Measurements from ENCODE around the gene RRP36.

GRCh38 chr6:43016176-43016942, 5.1 kb upstream of the RRP36 start:
- TF ChIP-seq POLR2AphosphoS5 (IDR thresholded peaks at IDR 0.05; ENCODE audit: low read depth, low read length) (no peak), SIN3A (IDR thresholded peaks at IDR 0.05; ENCODE audit: low read depth) (no peak), RAD21 (IDR thresholded peaks at IDR 0.05; ENCODE audit: low read depth) (no peak), EZH2 (IDR thresholded peaks at IDR 0.05) (no peak), YY1 (IDR thresholded peaks at IDR 0.05; ENCODE audit: extremely low read depth, insufficient replicate concordance, low read depth, low read length) (no peak)
- TF ChIP-seq, protein P1, sequence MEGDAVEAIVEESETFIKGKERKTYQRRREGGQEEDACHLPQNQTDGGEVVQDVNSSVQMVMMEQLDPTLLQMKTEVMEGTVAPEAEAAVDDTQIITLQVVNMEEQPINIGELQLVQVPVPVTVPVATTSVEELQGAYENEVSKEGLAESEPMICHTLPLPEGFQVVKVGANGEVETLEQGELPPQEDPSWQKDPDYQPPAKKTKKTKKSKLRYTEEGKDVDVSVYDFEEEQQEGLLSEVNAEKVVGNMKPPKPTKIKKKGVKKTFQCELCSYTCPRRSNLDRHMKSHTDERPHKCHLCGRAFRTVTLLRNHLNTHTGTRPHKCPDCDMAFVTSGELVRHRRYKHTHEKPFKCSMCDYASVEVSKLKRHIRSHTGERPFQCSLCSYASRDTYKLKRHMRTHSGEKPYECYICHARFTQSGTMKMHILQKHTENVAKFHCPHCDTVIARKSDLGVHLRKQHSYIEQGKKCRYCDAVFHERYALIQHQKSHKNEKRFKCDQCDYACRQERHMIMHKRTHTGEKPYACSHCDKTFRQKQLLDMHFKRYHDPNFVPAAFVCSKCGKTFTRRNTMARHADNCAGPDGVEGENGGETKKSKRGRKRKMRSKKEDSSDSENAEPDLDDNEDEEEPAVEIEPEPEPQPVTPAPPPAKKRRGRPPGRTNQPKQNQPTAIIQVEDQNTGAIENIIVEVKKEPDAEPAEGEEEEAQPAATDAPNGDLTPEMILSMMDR (IDR thresholded peaks at IDR 0.05 in 2 of 3, conservative IDR thresholded peaks at IDR 0.05 in 1 of 3; ENCODE audit: borderline replicate concordance in 1 of 3, insufficient read depth in 1 of 3, low read depth in 2 of 3, low read length in 2 of 3) = no peak
- TF ChIP-seq, protein P2, sequence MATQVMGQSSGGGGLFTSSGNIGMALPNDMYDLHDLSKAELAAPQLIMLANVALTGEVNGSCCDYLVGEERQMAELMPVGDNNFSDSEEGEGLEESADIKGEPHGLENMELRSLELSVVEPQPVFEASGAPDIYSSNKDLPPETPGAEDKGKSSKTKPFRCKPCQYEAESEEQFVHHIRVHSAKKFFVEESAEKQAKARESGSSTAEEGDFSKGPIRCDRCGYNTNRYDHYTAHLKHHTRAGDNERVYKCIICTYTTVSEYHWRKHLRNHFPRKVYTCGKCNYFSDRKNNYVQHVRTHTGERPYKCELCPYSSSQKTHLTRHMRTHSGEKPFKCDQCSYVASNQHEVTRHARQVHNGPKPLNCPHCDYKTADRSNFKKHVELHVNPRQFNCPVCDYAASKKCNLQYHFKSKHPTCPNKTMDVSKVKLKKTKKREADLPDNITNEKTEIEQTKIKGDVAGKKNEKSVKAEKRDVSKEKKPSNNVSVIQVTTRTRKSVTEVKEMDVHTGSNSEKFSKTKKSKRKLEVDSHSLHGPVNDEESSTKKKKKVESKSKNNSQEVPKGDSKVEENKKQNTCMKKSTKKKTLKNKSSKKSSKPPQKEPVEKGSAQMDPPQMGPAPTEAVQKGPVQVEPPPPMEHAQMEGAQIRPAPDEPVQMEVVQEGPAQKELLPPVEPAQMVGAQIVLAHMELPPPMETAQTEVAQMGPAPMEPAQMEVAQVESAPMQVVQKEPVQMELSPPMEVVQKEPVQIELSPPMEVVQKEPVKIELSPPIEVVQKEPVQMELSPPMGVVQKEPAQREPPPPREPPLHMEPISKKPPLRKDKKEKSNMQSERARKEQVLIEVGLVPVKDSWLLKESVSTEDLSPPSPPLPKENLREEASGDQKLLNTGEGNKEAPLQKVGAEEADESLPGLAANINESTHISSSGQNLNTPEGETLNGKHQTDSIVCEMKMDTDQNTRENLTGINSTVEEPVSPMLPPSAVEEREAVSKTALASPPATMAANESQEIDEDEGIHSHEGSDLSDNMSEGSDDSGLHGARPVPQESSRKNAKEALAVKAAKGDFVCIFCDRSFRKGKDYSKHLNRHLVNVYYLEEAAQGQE (IDR thresholded peaks at IDR 0.05; ENCODE audit: low read depth) = no peak
